WTC11 (cell line): ENCODE results near the gene ATF7IP. TPM values are rescaled to one million over a fixed set of nuclear protein-coding genes. Genes with fewer than 3 reads are reported as not detected.

Experiments used
- ATAC-seq: fragments of 200-7000 bp; cut with Tn5 transposase; 2 replicates; pipeline ENCODE4 v1.10.0; 2021; ENCODE audit warnings: mild to moderate bottlenecking, moderate library complexity
- CTCF ChIA-PET: fragments of 300-600 bp; sonication (Branson Sonifier 250); formaldehyde crosslinking; loops from one replicate; lab custom pipeline; 2021; ENCODE audit warnings: antibody characterized with exemption; lab: Charles Lee
- POLR2A ChIA-PET: fragments of 350-600 bp; sonication (Branson Sonifier 250); formaldehyde crosslinking; loops from one replicate; lab custom pipeline; 2021; ENCODE audit warnings: antibody characterized with exemption; lab: Charles Lee
- DNase-seq: peaks from one replicate; pipeline ENCODE4 v3.0.0; 2021; ENCODE audit warnings: low spot score
- H3K27ac Mint-ChIP-seq: 2 replicates; pipeline ENCODE4 v1.8.0; 2021; ENCODE audit warnings: mixed read lengths
- H3K27me3 Mint-ChIP-seq: 2 replicates; pipeline ENCODE4 v1.8.0; 2021; ENCODE audit warnings: low read depth, mild to moderate bottlenecking, moderate library complexity, mixed read lengths
- H3K36me3 Mint-ChIP-seq: 2 replicates; pipeline ENCODE4 v1.8.0; 2021; ENCODE audit warnings: mixed read lengths
- H3K4me1 Mint-ChIP-seq: 2 replicates; pipeline ENCODE4 v1.8.0; 2022; ENCODE audit warnings: mixed read lengths
- H3K4me3 Mint-ChIP-seq: 2 replicates; pipeline ENCODE4 v1.8.0; 2021; ENCODE audit warnings: mild to moderate bottlenecking, moderate library complexity, mixed read lengths
- H3K9me3 Mint-ChIP-seq: 2 replicates; pipeline ENCODE4 v1.8.0; 2021; ENCODE audit warnings: mixed read lengths
- ATF3 ChIP-seq: sonication (generic); formaldehyde crosslinking; conservative IDR thresholded peaks from 2 replicates; pipeline ENCODE4 v1.8.1; 2022; ENCODE audit warnings: mild to moderate bottlenecking, missing genetic modification reagents
- ATF6 ChIP-seq: sonication (generic); formaldehyde crosslinking; IDR thresholded peaks from 2 replicates; pipeline ENCODE4 v1.8.1; 2023; ENCODE audit warnings: mild to moderate bottlenecking, missing genetic modification reagents
- CTCF ChIP-seq: fragments of 200-600 bp; IDR thresholded peaks from 2 replicates; pipeline ENCODE4 v1.8.0; 2022; ENCODE audit warnings: antibody characterized with exemption
- ESRRA ChIP-seq: sonication (generic); formaldehyde crosslinking; IDR thresholded peaks from 2 replicates; pipeline ENCODE4 v1.8.1; 2022; ENCODE audit warnings: mild to moderate bottlenecking, missing genetic modification reagents, borderline replicate concordance
- FOXP1 ChIP-seq: sonication (generic); formaldehyde crosslinking; IDR thresholded peaks from 2 replicates; pipeline ENCODE4 v1.8.0; 2022; ENCODE audit warnings: missing genetic modification reagents, mild to moderate bottlenecking, moderate library complexity, borderline replicate concordance
- IRF2 ChIP-seq: sonication (generic); formaldehyde crosslinking; IDR thresholded peaks from 2 replicates; pipeline ENCODE4 v1.8.0; 2022; ENCODE audit warnings: low read depth, missing genetic modification reagents, borderline replicate concordance
- NFATC4 ChIP-seq: fragments of 250-450 bp; sonication (Bioruptor Pico); IDR thresholded peaks from 2 replicates; pipeline ENCODE4 v1.9.0; 2021; ENCODE audit warnings: mild to moderate bottlenecking
- NFYB ChIP-seq: sonication (generic); formaldehyde crosslinking; conservative IDR thresholded peaks from 2 replicates; pipeline ENCODE4 v1.8.0; 2022; ENCODE audit warnings: low read depth, missing genetic modification reagents
- NR3C1 ChIP-seq: sonication (generic); formaldehyde crosslinking; conservative IDR thresholded peaks from 2 replicates; pipeline ENCODE4 v1.8.1; 2023; ENCODE audit warnings: low read depth, mild to moderate bottlenecking, missing genetic modification reagents
- SP1 ChIP-seq: sonication (generic); formaldehyde crosslinking; conservative IDR thresholded peaks from 2 replicates; pipeline ENCODE4 v1.8.1; 2022; ENCODE audit warnings: missing genetic modification reagents
- USF2 ChIP-seq: sonication (generic); formaldehyde crosslinking; IDR thresholded peaks from 2 replicates; pipeline ENCODE4 v1.8.1; 2023; ENCODE audit warnings: mild to moderate bottlenecking, missing genetic modification reagents, moderate library complexity
- ZNF219 ChIP-seq: sonication (generic); formaldehyde crosslinking; IDR thresholded peaks from 2 replicates; pipeline ENCODE4 v1.8.0; 2023; ENCODE audit warnings: missing genetic modification reagents, mild to moderate bottlenecking, borderline replicate concordance
- ZNF263 ChIP-seq: sonication (generic); formaldehyde crosslinking; IDR thresholded peaks from 2 replicates; pipeline ENCODE4 v1.8.1; 2022; ENCODE audit warnings: low read depth, mild to moderate bottlenecking, moderate library complexity, missing genetic modification reagents
- ZNF416 ChIP-seq: fragments of 250-450 bp; sonication (Bioruptor Pico); IDR thresholded peaks from 2 replicates; pipeline ENCODE4 v1.9.0; 2021; ENCODE audit warnings: mild to moderate bottlenecking, inconsistent platforms
- ZNF425 ChIP-seq: fragments of 250-450 bp; sonication (Bioruptor Pico); conservative IDR thresholded peaks from 2 replicates; pipeline ENCODE4 v1.9.0; 2021; ENCODE audit warnings: mild to moderate bottlenecking
- ZNF512 ChIP-seq: sonication (generic); formaldehyde crosslinking; IDR thresholded peaks from 2 replicates; pipeline ENCODE4 v1.8.1; 2022; ENCODE audit warnings: missing genetic modification reagents, borderline replicate concordance
- ZNF671 ChIP-seq: fragments of 250-450 bp; sonication (Bioruptor Pico); IDR thresholded peaks from 2 replicates; pipeline ENCODE4 v1.8.0; 2021; ENCODE audit warnings: mild to moderate bottlenecking
- ZSCAN18 ChIP-seq: fragments of 250-450 bp; sonication (Bioruptor Pico); IDR thresholded peaks from 2 replicates; pipeline ENCODE4 v2.1.2; 2022; ENCODE audit warnings: mild to moderate bottlenecking, moderate library complexity
- total RNA-seq: library from RNA; stranded (reverse); gene quantifications from 3 replicates; pipeline ENCODE4 v1.2.3, GENCODE V29; 2021

ATF7IP gene
- total RNA-seq, 1 experiment from 2014 or later: 141 TPM

- Mint-ChIP-seq H3K36me3 (no peaks in the 10 kb centered on the region), H3K4me3 (no peak overlapping the region), H3K27me3 (no peaks in the 10 kb centered on the region), H3K9me3 (no peaks in the 10 kb centered on the region), H3K27ac (peak overlapping the region; percentile 56; the same call in 1 of the 2 replicates), H3K4me1 (peaks cover 61% of the 10 kb centered on the region)
- no peak for ATAC-seq
- no peak for DNase-seq
- TF ChIP-seq NFATC4 (CRISPR knock-in tag) (no peak), ZNF512 (CRISPR knock-in tag) (no peak), ZNF425 (CRISPR knock-in tag) (no peak), ZNF671 (CRISPR knock-in tag) (no peak), ZSCAN18 (no peak), ZNF263 (CRISPR knock-in tag) (no peak), SP1 (CRISPR knock-in tag) (no peak)
- ChIA-PET POLR2A (no interaction called here), CTCF (no interaction called here)
Measured at GRCh38 chr12:14403293-14403692, 37.8 kb downstream of the ATF7IP start.

GRCh38 chr12:14403711-14404196 lies 38.3 kb downstream of the ATF7IP start:
- Mint-ChIP-seq H3K9me3 (no peaks in the 10 kb centered on the region), H3K27me3 (no peaks in the 10 kb centered on the region), H3K4me1 (peaks cover 58% of the 10 kb centered on the region), H3K27ac (0 out of 2 replicates have a peak overlapping the region, but pooled peaks have one; percentile 74), H3K36me3 (no peaks in the 10 kb centered on the region), H3K4me3 (no peak overlapping the region)
- DNase-seq (no peak), ATAC-seq (no peak)
- ChIA-PET POLR2A (no interaction called here), CTCF (no interaction called here)
- TF ChIP-seq ZNF416 (CRISPR knock-in tag): no peak
- TF ChIP-seq NR3C1 (CRISPR knock-in tag): no peak
- no peak for TF ChIP-seq ESRRA (CRISPR knock-in tag)
- no peak for TF ChIP-seq ZNF671 (CRISPR knock-in tag)
- no peak for TF ChIP-seq FOXP1 (CRISPR knock-in tag)
- no peak for TF ChIP-seq ATF6 (CRISPR knock-in tag)
- TF ChIP-seq ZNF219: no peak
- no peak for TF ChIP-seq USF2 (CRISPR knock-in tag)
- no peak for TF ChIP-seq ZSCAN18
- TF ChIP-seq ZNF263 (CRISPR knock-in tag): no peak
- no peak for TF ChIP-seq ATF3 (CRISPR knock-in tag)
- no peak for TF ChIP-seq NFYB (CRISPR knock-in tag)
- no peak for TF ChIP-seq IRF2
- TF ChIP-seq ZNF512 (CRISPR knock-in tag): no peak
- TF ChIP-seq CTCF: no peak
